ENCODE data around the gene MYO16. TPM values are rescaled to one million over a fixed set of nuclear protein-coding genes. Genes with fewer than 3 reads are reported as not detected.

The MYO16 gene
- total and polyA plus RNA-seq, 2 of the 4 experiments (the other 2 are of a cell fraction), result under 0.01 to 0.03 TPM

DNA sequence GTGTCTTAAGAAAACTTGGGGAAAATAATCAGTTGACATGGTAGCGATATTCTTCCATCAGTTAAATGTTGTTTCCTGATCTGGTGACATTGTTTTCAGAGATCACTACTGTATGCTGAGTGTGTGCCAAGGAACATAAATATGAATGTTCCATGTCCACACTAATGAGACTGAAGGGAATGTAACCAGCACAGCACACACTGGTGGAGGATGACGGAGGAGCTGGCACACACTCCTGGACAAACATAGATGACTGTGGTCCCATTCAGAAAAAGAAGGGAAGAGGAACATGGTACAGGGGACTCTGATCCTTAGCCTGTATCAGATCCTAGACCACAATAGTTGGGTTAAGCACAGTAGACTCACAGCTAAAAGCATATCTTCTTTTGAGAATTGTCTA lies 574.8 kb downstream of the MYO16 start:
- intact Hi-C loops (cut with micrococcal nuclease) (no loop called here), dilution Hi-C loops (cut with HindIII; ENCODE audit: low sequenced_read_pairs, unreplicated experiment) (no loop called here), in situ Hi-C loops (cut with MboI; ENCODE audit: low sequenced_read_pairs) (no loop called here)
- no peak overlapping the region for H2BK20ac ChIP-seq (ENCODE audit: low read depth, low read length)
- H3K4me2 ChIP-seq (ENCODE audit: low read depth, low read length), result no peak overlapping the region
- POLR2A ChIA-PET (ENCODE audit: unreplicated experiment), result interaction anchor here (0.6 kb wide), 1 partner anchor 47 kb away, joined by 4 read pairs; no protein-coding TSS in a partner anchor
- no peak overlapping the region for H2BK15ac ChIP-seq (ENCODE audit: low read depth, low read length)
- no TSS peak for BruUV-seq (replicated peaks)
- no peak overlapping the region; the same call in 1 of the 2 replicates for H2AK5ac ChIP-seq (ENCODE audit: low read depth, low read length)
- H3K23ac ChIP-seq (ENCODE audit: low read depth, low read length), result no peak overlapping the region
- H2AK9ac ChIP-seq (replicated peaks; ENCODE audit: low read depth, low read length, poor library complexity), result no peak overlapping the region
- no peak overlapping the region for H3K9ac ChIP-seq (ENCODE audit: low read depth, low read length)
- ATAC-seq (ENCODE audit: low read depth) (no peak), DNase-seq (no peak)
- no peaks in the 10 kb centered on the region for H3K9me3 ChIP-seq (ENCODE audit: control insufficient read depth, insufficient read depth, low read length)
- no peaks in the 10 kb centered on the region for H3K36me3 ChIP-seq (ENCODE audit: control insufficient read depth, insufficient read depth, low read length)
- no peaks in the 10 kb centered on the region for H3K79me1 ChIP-seq (ENCODE audit: low read depth in 1 of 2, low read length in 2 of 2)
- H3K27ac ChIP-seq (ENCODE audit: insufficient read depth, low read length), result no peak overlapping the region
- no peaks in the 10 kb centered on the region for H3K27me3 ChIP-seq (ENCODE audit: control insufficient read depth, insufficient read depth, low read length)
- no peak overlapping the region for H3K4me3 ChIP-seq (ENCODE audit: insufficient read depth, low read depth, low read length)
- TF ChIP-seq FOS (IDR thresholded peaks at IDR 0.05; ENCODE audit: low read depth, low read length) (no peak), CEBPB (IDR thresholded peaks at IDR 0.05; ENCODE audit: low read depth, low read length) (no peak), POLR2A (IDR thresholded peaks at IDR 0.05; ENCODE audit: low read depth, low read length) (no peak), CTCF (conservative IDR thresholded peaks at IDR 0.05; ENCODE audit: low read depth, low read length) (no peak), NFE2L2 (IDR thresholded peaks at IDR 0.05; ENCODE audit: low read depth, low read length) (no peak), CHD1 (IDR thresholded peaks at IDR 0.05; ENCODE audit: low read depth, low read length) (no peak), RAD21 (IDR thresholded peaks at IDR 0.05; ENCODE audit: low read length) (no peak), RCOR1 (IDR thresholded peaks at IDR 0.05; ENCODE audit: insufficient replicate concordance, low read length) (no peak), BHLHE40 (IDR thresholded peaks at IDR 0.05; ENCODE audit: low read depth, low read length) (no peak), MXI1 (IDR thresholded peaks at IDR 0.05; ENCODE audit: borderline replicate concordance, low read depth, low read length) (no peak), MAFK (IDR thresholded peaks at IDR 0.05; ENCODE audit: low read depth, low read length) (no peak)
- TF ChIP-seq, protein P1, sequence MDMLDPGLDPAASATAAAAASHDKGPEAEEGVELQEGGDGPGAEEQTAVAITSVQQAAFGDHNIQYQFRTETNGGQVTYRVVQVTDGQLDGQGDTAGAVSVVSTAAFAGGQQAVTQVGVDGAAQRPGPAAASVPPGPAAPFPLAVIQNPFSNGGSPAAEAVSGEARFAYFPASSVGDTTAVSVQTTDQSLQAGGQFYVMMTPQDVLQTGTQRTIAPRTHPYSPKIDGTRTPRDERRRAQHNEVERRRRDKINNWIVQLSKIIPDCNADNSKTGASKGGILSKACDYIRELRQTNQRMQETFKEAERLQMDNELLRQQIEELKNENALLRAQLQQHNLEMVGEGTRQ (IDR thresholded peaks at IDR 0.05; ENCODE audit: low read depth, low read length), result no peak
- TF ChIP-seq, protein P2, sequence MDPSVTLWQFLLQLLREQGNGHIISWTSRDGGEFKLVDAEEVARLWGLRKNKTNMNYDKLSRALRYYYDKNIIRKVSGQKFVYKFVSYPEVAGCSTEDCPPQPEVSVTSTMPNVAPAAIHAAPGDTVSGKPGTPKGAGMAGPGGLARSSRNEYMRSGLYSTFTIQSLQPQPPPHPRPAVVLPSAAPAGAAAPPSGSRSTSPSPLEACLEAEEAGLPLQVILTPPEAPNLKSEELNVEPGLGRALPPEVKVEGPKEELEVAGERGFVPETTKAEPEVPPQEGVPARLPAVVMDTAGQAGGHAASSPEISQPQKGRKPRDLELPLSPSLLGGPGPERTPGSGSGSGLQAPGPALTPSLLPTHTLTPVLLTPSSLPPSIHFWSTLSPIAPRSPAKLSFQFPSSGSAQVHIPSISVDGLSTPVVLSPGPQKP (IDR thresholded peaks at IDR 0.05; ENCODE audit: borderline replicate concordance, low read depth, low read length), result no peak
- H3K18ac ChIP-seq (ENCODE audit: low read depth, low read length), result no peak overlapping the region
- H4K20me1 ChIP-seq (ENCODE audit: insufficient read depth, low read length), result no peaks in the 10 kb centered on the region
- H3K14ac ChIP-seq (replicated peaks; ENCODE audit: low read depth, low read length), result no peak overlapping the region
- H2BK5ac ChIP-seq (ENCODE audit: low read depth, low read length, poor library complexity, severe bottlenecking), result no peak overlapping the region
- CTCF ChIA-PET, result no interaction called here
- H3K56ac ChIP-seq (ENCODE audit: extremely low read depth, insufficient read depth, low read length), result no peak overlapping the region
- no peak overlapping the region for H4K91ac ChIP-seq (ENCODE audit: insufficient read depth, low read depth, low read length)
- H3K9me1 ChIP-seq (ENCODE audit: insufficient read depth, low read length), result peaks cover 2% of the 10 kb centered on the region; the same call in 1 of the 2 replicates
- 80% methylated on average over 1 of the region's 2 CpGs; no CpG with 5 or more reads in 1 of the 2 experiments for WGBS, 2 experiments (ENCODE audit: extremely low coverage in 2 of 2, insufficient read length in 1 of 2)
- no peak overlapping the region for H2BK120ac ChIP-seq (ENCODE audit: low read depth, low read length)
- no peak overlapping the region for H4K5ac ChIP-seq (ENCODE audit: low read depth, low read length)
- no peaks in the 10 kb centered on the region; the same call in 1 of the 2 replicates for H3K4me1 ChIP-seq (ENCODE audit: control insufficient read depth, insufficient read depth, low read length)
- no peak overlapping the region for H3K4ac ChIP-seq (ENCODE audit: low read depth, low read length)
- H4K8ac ChIP-seq (ENCODE audit: low read depth in 2 of 2, low read length in 2 of 2), result no peak overlapping the region
- no peak overlapping the region for H2AFZ ChIP-seq (replicated peaks; ENCODE audit: low read length, poor library complexity)
